Vagina (tissue), 2 donors: ENCODE measurements around the gene AQP9.

ENCODE experiments used
- POLR2A ChIP-seq, 2 donors: fragments of 450-650 bp; IDR thresholded peaks; one replicate each; pipeline ENCODE4 v1.6.1; 2017; ENCODE audit warnings: antibody characterized with exemption in 2 of 2, mild to moderate bottlenecking in 2 of 2, moderate library complexity in 2 of 2
- POLR2AphosphoS5 ChIP-seq, 2 donors: sonication (generic); formaldehyde crosslinking; IDR thresholded peaks; one replicate each; pipeline ENCODE4 v1.9.0; 2017; ENCODE audit warnings: antibody characterized with exemption in 2 of 2, mild to moderate bottlenecking in 2 of 2, low read depth in 1 of 2; ENCODE audit not compliant: insufficient read depth in 1 of 2

GRCh38 chr15:58182460-58183163 is 44.4 kb downstream of the AQP9 start:
- TF ChIP-seq POLR2A (IDR thresholded peaks at IDR 0.05) (no peak), POLR2AphosphoS5 (IDR thresholded peaks at IDR 0.05; ENCODE audit: insufficient read depth in 1 of 2, low read depth in 1 of 2) (no peak)
